NT2/D1 (cell line): ENCODE data around the gene KCNK18.
A peak's percentile ranks its signal among the peaks of the same experiment; 100 is the strongest.

Experiments used
- DNase-seq: peaks from one replicate; pipeline ENCODE4 v3.0.0-alpha.2; 2011; ENCODE audit warnings: low read depth, low spot score
- H3K27me3 ChIP-seq: 2 replicates; pipeline ENCODE4 v1.6.0; 2011; ENCODE audit warnings: mild to moderate bottlenecking; ENCODE audit not compliant: insufficient read length, insufficient read depth
- H3K36me3 ChIP-seq: 2 replicates; pipeline ENCODE4 v1.6.1; 2011; ENCODE audit warnings: mild to moderate bottlenecking, low read length, mixed read lengths; ENCODE audit not compliant: insufficient read depth, insufficient read length
- H3K4me1 ChIP-seq: 2 replicates; pipeline ENCODE4 v1.5.1; 2011; ENCODE audit not compliant: insufficient read depth, insufficient read length
- H3K4me3 ChIP-seq: 2 replicates; pipeline ENCODE4 v1.5.1; 2011; ENCODE audit warnings: low read depth; ENCODE audit not compliant: insufficient read length
- H3K9ac ChIP-seq: 2 replicates; pipeline ENCODE4 v1.6.0; 2011; ENCODE audit warnings: low read depth; ENCODE audit not compliant: insufficient read length
- H3K9me3 ChIP-seq: 2 replicates; pipeline ENCODE4 v1.5.1; 2011; ENCODE audit warnings: mild to moderate bottlenecking, low read length; ENCODE audit not compliant: insufficient read depth
- SUZ12 ChIP-seq: IDR thresholded peaks from 2 replicates; pipeline ENCODE4 v1.6.1; 2011; ENCODE audit not compliant: insufficient read length, insufficient read depth; ENCODE audit errors: extremely low read depth
- YY1 ChIP-seq: IDR thresholded peaks from 2 replicates; pipeline ENCODE4 v1.6.1; 2011; ENCODE audit not compliant: insufficient read length, insufficient read depth
- ZNF274 ChIP-seq: IDR thresholded peaks from 2 replicates; pipeline ENCODE4 v1.6.1; 2011; ENCODE audit warnings: mild to moderate bottlenecking, low read depth, low read length

Gene KCNK18

DNA sequence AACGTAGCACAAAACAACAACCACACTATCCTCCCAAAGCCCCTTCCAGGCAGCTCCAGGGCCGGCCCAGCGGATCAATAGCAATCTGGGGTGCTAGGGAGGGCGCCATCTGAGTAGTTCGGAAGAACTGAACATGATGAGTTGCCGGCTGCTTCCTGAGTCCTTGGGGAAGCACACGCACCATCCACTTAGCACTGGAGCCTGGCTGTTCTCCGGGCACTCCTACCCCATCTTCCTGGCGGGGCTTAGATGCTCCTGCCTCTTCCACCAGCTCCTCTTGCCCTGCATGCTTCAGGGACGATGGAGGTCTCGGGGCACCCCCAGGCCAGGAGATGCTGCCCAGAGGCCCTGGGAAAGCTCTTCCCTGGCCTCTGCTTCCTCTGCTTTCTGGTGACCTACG is at the start of gene KCNK18:
Gene KCNK18, plus strand, starts transcription at position 301 of the 400 bp plus-strand sequence. Its CDS starts 0 bp downstream, at position 301.
- peaks cover 3% of the 10 kb centered on the region for H3K4me1 ChIP-seq
- H3K9ac ChIP-seq: no peak within 1 kb of the TSS
- TF ChIP-seq YY1: no peak
- H3K9me3 ChIP-seq: no peaks in the 10 kb centered on the region
- DNase-seq: no peak
- no peaks in the 10 kb centered on the region for H3K27me3 ChIP-seq
- H3K36me3 ChIP-seq: no peaks in the 10 kb centered on the region
- no peak within 1 kb of the TSS for H3K4me3 ChIP-seq

DNA sequence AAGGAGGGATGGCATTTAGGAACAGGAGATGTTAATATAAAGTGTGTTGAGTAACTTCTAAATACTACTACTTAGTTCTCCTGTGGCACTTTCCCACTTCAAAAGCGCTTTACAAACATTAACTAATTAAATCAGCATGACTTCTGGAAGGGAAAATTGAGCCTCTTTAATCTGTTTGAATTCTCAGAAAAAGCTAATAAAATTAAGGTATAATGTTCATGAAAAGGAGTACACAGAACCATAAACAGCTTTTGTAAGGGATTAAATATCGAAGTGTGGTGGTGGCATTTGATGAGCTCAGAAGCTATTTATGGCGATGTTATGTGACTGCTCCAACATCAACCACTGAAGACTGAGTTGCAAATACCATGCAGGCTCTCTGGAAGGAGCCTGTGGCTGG is 49.0 kb upstream of the KCNK18 start:
- no peaks in the 10 kb centered on the region for H3K4me1 ChIP-seq
- H3K9me3 ChIP-seq: peaks cover 16% of the 10 kb centered on the region
- H3K27me3 ChIP-seq: peaks cover 92% of the 10 kb centered on the region
- H3K9ac ChIP-seq: no peak overlapping the region
- DNase-seq: no peak
- no peaks in the 10 kb centered on the region for H3K36me3 ChIP-seq
- no peak overlapping the region for H3K4me3 ChIP-seq
- no peak for TF ChIP-seq YY1
- TF ChIP-seq ZNF274: no peak
- TF ChIP-seq SUZ12: no peak

DNA sequence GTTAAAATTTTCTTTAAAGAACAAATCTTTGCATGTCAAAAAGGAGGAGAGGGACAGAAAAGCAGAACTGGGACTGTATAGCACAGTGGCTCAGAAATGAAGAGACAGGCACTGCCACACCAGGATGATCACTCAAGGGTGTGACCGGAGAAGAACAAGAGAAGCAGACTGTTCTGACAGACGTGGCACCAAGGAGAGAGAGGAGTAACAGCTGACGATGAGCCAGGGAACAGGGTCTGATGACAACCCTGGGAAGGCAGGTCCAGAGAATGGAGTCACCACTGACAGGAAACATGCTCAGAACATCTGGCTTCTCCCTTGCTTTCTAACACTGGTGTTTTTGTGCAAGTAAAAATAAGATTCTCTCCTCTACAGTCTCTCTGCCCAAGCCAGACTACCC is 44.6 kb upstream of the KCNK18 start:
- Histone ChIP-seq H3K9me3 (no peaks in the 10 kb centered on the region), H3K4me3 (no peak overlapping the region), H3K9ac (no peak overlapping the region), H3K36me3 (no peaks in the 10 kb centered on the region), H3K27me3 (peaks cover 94% of the 10 kb centered on the region), H3K4me1 (no peaks in the 10 kb centered on the region)
- DNase-seq: no peak
- no peak for TF ChIP-seq ZNF274
- TF ChIP-seq YY1: no peak
- no peak for TF ChIP-seq SUZ12

DNA sequence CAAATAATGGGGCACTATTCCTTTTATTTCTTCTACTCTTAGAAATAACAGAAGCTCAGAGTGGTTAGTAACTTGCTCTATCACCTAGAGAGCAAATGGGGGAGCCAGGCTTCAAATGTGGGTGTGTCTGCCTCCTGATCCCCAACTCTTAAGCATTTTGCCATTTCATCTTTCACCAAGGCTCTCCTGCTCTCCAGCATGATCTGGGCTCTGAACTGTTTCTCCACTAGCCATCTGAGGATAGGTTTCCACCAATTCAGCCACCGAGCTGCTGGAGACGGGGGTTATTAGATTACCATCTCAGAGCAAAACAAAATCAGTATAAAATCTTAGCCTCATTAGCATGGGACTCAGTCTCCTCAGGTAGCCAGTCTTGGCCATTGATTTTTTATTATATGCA is 39.0 kb upstream of the KCNK18 start:
- H3K4me1 ChIP-seq: no peaks in the 10 kb centered on the region
- H3K4me3 ChIP-seq: no peak overlapping the region
- H3K36me3 ChIP-seq: no peaks in the 10 kb centered on the region
- no peak for DNase-seq
- TF ChIP-seq ZNF274 (no peak), SUZ12 (no peak), YY1 (no peak)
- H3K27me3 ChIP-seq: peaks cover 99% of the 10 kb centered on the region
- no peaks in the 10 kb centered on the region for H3K9me3 ChIP-seq
- no peak overlapping the region for H3K9ac ChIP-seq

DNA sequence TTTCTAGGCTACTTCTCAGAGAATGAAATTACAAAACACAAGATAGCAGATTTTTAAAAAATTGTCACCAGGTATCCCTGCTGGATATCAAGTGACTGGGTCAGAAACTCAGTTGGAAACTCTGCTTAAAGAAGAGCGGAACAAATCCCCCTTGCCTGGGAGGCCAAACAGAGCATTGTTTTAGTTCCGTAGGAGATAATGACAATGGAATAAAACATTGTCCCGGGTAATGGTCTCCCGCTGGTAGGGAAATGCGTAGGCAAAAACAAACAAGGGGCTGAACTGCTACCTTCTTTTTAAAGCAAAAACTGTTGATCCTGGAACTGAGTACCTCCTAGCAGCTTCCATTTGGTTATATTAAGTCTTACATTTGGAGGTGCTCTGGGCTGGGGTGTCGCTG is 37.9 kb upstream of the KCNK18 start:
- H3K27me3 ChIP-seq: peaks cover 99% of the 10 kb centered on the region
- no peak overlapping the region for H3K4me3 ChIP-seq
- no peaks in the 10 kb centered on the region for H3K9me3 ChIP-seq

DNA sequence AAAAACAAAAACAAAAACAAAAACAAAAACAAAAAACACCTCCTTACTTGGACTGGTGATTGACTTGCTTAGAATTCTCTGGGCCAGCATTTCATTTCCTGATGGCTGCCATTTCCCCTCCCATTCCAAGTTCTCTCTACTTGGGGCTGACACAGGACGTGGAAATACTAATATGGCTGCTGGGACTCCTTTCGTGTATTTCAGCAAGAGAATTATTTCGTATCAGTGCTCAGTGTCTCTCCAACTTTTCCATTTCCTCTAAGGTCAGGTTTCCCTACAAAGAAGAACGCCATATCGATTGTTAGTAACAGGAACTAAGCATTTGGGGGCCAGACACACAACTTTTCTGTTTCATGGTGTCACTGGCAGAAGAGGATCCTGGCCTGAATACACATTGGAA is 36.7 kb upstream of the KCNK18 start:
- Histone ChIP-seq H3K36me3 (no peaks in the 10 kb centered on the region), H3K27me3 (peaks cover 99% of the 10 kb centered on the region), H3K9me3 (no peaks in the 10 kb centered on the region), H3K9ac (no peak overlapping the region), H3K4me3 (no peak overlapping the region), H3K4me1 (no peaks in the 10 kb centered on the region)
- DNase-seq: no peak
- no peak for TF ChIP-seq SUZ12
- no peak for TF ChIP-seq YY1
- no peak for TF ChIP-seq ZNF274

More for the DNA sequence above, 37.9 kb upstream of the KCNK18 start:
- no peak for TF ChIP-seq YY1
- no peak for TF ChIP-seq SUZ12
- no peak for TF ChIP-seq ZNF274
- Histone ChIP-seq H3K9ac (no peak overlapping the region), H3K36me3 (no peaks in the 10 kb centered on the region), H3K4me1 (no peaks in the 10 kb centered on the region)
- DNase-seq: peak; percentile 82

DNA sequence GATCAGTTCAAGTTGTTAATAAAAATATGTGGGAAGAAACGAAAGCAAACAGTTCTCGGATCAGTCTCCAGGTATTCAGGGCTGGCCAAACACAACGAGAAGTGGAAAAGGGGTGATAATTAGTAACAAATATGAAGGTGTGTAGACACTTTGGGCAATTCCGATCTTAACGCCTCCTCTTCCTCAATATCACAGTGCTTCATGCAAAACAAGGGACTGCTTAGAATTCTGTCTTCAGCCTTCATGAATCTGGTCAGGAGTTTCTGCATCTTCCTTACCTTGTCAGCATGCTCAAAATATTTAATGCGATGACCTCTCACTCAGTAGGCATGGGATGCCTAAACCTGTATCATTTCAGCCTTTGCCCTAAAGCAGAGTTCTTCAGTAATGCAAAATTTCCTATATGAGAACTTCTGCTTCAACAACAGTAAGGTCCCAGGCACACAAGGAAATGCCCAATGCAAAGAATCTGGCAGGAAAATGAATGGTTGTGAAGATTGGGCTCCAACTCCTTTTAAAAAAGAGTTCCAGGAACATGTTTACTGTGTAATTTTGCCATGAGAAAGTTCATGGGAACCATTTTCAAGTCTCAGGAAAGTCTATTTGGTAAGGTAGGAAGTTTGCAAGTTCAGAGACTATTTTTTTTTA is 35.8 kb upstream of the KCNK18 start:
- Histone ChIP-seq H3K4me3 (no peak overlapping the region), H3K9ac (no peak overlapping the region), H3K9me3 (no peaks in the 10 kb centered on the region), H3K4me1 (peaks cover 6% of the 10 kb centered on the region), H3K27me3 (peaks cover 99% of the 10 kb centered on the region), H3K36me3 (no peaks in the 10 kb centered on the region)
- TF ChIP-seq YY1: no peak
- no peak for TF ChIP-seq ZNF274
- TF ChIP-seq SUZ12: no peak
- no peak for DNase-seq
